CD14-positive monocyte (primary cell): Measurements from ENCODE around the gene RER1. TPM values are rescaled to one million over a fixed set of nuclear protein-coding genes. Genes with fewer than 3 reads are reported as not detected.

Source experiments
- DNase-seq, 3 donors: peaks; one replicate each; pipeline ENCODE4 v3.0.0-alpha.2; 2011 to 2022
- H2AFZ ChIP-seq: 2 replicates; pipeline ENCODE4 v1.6.0; 2012; ENCODE audit warnings: mild to moderate bottlenecking, low read depth, low read length, inconsistent platforms; ENCODE audit not compliant: insufficient read depth, poor library complexity, severe bottlenecking
- H3K27ac ChIP-seq, 2 donors: 1 replicate in 1 of 2; 2 replicates in 1 of 2; pipeline ENCODE4 v1.5.1; 2012 to 2013; ENCODE audit warnings: low read length in 2 of 2, control low read depth in 1 of 2, inconsistent platforms in 1 of 2, low read depth in 1 of 2, mild to moderate bottlenecking in 1 of 2
- H3K27me3 ChIP-seq, 2 donors: one replicate each; pipeline versions ENCODE4 v1.6.0 to v1.6.1; 2011 to 2013; ENCODE audit warnings: low read length in 2 of 2; ENCODE audit not compliant: control insufficient read depth in 2 of 2, insufficient read depth in 2 of 2
- H3K36me3 ChIP-seq, 2 donors: replicated peaks in 1 of 2; 1 replicate in 1 of 2; 2 replicates in 1 of 2; pipeline versions ENCODE4 v1.5.1 to v1.6.1; 2012 to 2013; ENCODE audit warnings: low read length in 2 of 2, control low read depth in 1 of 2, inconsistent platforms in 1 of 2, mild to moderate bottlenecking in 1 of 2; ENCODE audit not compliant: insufficient read depth in 2 of 2, control insufficient read depth in 1 of 2
- H3K4me1 ChIP-seq, 2 donors: 1 replicate in 1 of 2; 2 replicates in 1 of 2; pipeline versions ENCODE4 v1.5.1 to v1.6.1; 2012 to 2013; ENCODE audit warnings: low read length in 2 of 2, control low read depth in 1 of 2, inconsistent platforms in 1 of 2, mild to moderate bottlenecking in 1 of 2, moderate library complexity in 1 of 2; ENCODE audit not compliant: insufficient read depth in 2 of 2, control insufficient read depth in 1 of 2
- H3K4me2 ChIP-seq: replicated peaks from 2 replicates; pipeline ENCODE3; 2012; ENCODE audit warnings: low read length, moderate library complexity, mild to moderate bottlenecking; ENCODE audit not compliant: poor library complexity, severe bottlenecking; ENCODE audit errors: extremely low read depth
- H3K4me3 ChIP-seq, 3 experiments: fragments of 200-600 bp in 1 of 3; sonication (generic) in 1 of 3; replicated peaks in 1 of 3; 1 replicate in 2 of 3; 2 replicates in 1 of 3; pipeline ENCODE4 v1.5.1; 2011 to 2013; ENCODE audit warnings: low read length in 3 of 3, mild to moderate bottlenecking in 3 of 3, control low read depth in 2 of 3, low read depth in 2 of 3, inconsistent platforms in 1 of 3, moderate library complexity in 1 of 3
- H3K79me2 ChIP-seq: 2 replicates; pipeline ENCODE4 v1.6.0; 2012; ENCODE audit warnings: mild to moderate bottlenecking, control low read depth, inconsistent platforms, low read length, moderate library complexity; ENCODE audit not compliant: insufficient read depth
- H3K9ac ChIP-seq: 2 replicates; pipeline ENCODE4 v1.6.0; 2017; ENCODE audit warnings: low read length, mild to moderate bottlenecking; ENCODE audit not compliant: insufficient read depth, poor library complexity, severe bottlenecking
- H3K9me3 ChIP-seq, 2 donors: replicated peaks in 1 of 2; 1 replicate in 1 of 2; 2 replicates in 1 of 2; pipeline versions ENCODE4 v1.5.1 to v1.6.1; 2012 to 2013; ENCODE audit warnings: low read length in 2 of 2, control low read depth in 1 of 2; ENCODE audit not compliant: control insufficient read depth in 1 of 2, insufficient read depth in 1 of 2
- H4K20me1 ChIP-seq: 2 replicates; pipeline ENCODE4 v1.6.0; 2012; ENCODE audit warnings: mild to moderate bottlenecking, low read length, control low read depth, moderate library complexity; ENCODE audit not compliant: insufficient read depth
- H3K27ac Mint-ChIP-seq, 7 donors: one replicate each; pipeline ENCODE4 v1.8.0; 2020; ENCODE audit warnings: mild to moderate bottlenecking in 7 of 7, mixed read lengths in 7 of 7, moderate library complexity in 6 of 7, inconsistent platforms in 2 of 7
- H3K27me3 Mint-ChIP-seq, 3 donors: one replicate each; pipeline ENCODE4 v1.8.0; 2021 to 2022; ENCODE audit warnings: low read depth in 3 of 3, mild to moderate bottlenecking in 3 of 3, mixed read lengths in 3 of 3, moderate library complexity in 3 of 3, inconsistent platforms in 1 of 3
- H3K36me3 Mint-ChIP-seq, 2 donors: one replicate each; pipeline ENCODE4 v1.8.0; 2020; ENCODE audit warnings: mixed read lengths in 2 of 2, inconsistent platforms in 1 of 2, mild to moderate bottlenecking in 1 of 2
- H3K4me1 Mint-ChIP-seq: one replicate; pipeline ENCODE4 v1.8.0; 2020; ENCODE audit warnings: mild to moderate bottlenecking, mixed read lengths
- H3K4me3 Mint-ChIP-seq, 2 donors: one replicate each; pipeline ENCODE4 v1.8.0; 2020; ENCODE audit warnings: mild to moderate bottlenecking in 2 of 2, mixed read lengths in 2 of 2, moderate library complexity in 1 of 2
- H3K9me3 Mint-ChIP-seq, 7 donors: one replicate each; pipeline ENCODE4 v1.8.0; 2020 to 2022; ENCODE audit warnings: mixed read lengths in 7 of 7, mild to moderate bottlenecking in 6 of 7, moderate library complexity in 6 of 7, inconsistent platforms in 2 of 7
- CTCF ChIP-seq: fragments of 200-600 bp; IDR thresholded peaks from one replicate; pipeline ENCODE4 v1.8.0; 2022; ENCODE audit warnings: antibody characterized with exemption, mild to moderate bottlenecking
- WGBS: methylation state at CpG from one replicate; pipeline ENCODE4 v1.1.5; 2013; ENCODE audit warnings: missing lambda C conversion rate; ENCODE audit not compliant: insufficient coverage; 5-methylcytosine and 5-hydroxymethylcytosine counted together
- intact Hi-C, 2 donors: fragments of 100-400 bp; cut with micrococcal nuclease; formaldehyde crosslinking; loops; one replicate each; pipeline versions ENCODE4 v1.15.0 to v1.15.1; 2023
- polyA plus RNA-seq, 3 donors: library from polyadenylated mRNA; depleted of rRNA in 1 of 3; unstranded in 2 of 3; stranded (reverse) in 1 of 3; fragments of 300-500 nt in 2 of 3; fragments of >200 nt in 1 of 3; fragmentation: Illumina TruSeq in 2 of 3; gene quantifications; 1 replicate in 2 of 3; 2 replicates in 1 of 3; pipeline ENCODE4 v1.2.3, GENCODE V29; 2012 to 2021

Gene RER1
- polyA plus RNA-seq, 3 donors: 98.3 to 235 (median 193) TPM

DNA sequence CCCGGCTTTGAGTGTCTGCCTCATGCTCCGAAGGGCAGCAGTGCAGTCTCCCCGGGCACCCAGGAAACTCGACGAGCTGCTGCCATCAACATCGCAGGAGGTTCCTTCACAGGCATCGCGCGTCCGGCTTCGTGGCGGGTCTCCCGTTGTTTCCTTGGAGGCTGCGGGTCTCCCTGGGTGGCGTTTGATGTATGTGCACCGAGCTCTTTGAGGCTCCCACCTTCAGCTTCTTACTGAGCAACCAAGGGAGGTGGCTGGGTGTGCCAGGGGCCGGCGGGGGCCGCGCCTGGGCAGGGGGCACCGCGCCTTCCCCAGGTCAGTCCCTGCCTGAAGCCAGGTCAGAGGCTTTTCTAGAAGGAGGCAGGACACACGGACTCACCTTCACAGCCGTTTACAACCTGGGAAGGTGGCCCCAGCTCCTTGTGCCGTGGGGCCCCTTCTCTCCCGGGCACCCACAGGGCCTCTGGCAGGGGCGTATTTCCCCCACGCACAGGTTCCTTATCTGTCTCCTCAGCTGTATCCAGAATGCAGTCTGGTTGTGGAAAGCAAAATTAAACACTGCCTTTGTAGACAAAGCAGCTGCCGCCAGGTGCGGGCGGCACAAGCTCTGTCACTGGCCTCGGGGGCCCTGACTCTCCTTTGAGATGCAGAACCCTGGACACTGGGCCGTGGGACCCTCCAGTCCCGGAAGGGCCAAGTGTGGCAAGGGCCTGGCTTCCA lies 42.5 kb downstream of the RER1 start:
- Histone ChIP-seq H3K27ac (no peak overlapping the region), H3K4me1 (no peaks in the 10 kb centered on the region), H3K4me2 (no peak overlapping the region), H2AFZ (no peak overlapping the region), H3K79me2 (no peaks in the 10 kb centered on the region), H3K27me3 (no peaks in the 10 kb centered on the region), H3K9me3 (peaks cover 0 to 12% of the 10 kb centered on the region in 2 donors), H3K4me3 (no peak overlapping the region), H3K36me3 (no peaks in the 10 kb centered on the region), H4K20me1 (no peaks in the 10 kb centered on the region), H3K9ac (no peak overlapping the region)
- Mint-ChIP-seq H3K36me3 (no peaks in the 10 kb centered on the region), H3K4me3 (no peak overlapping the region), H3K9me3 (peaks cover 11 to 14% (median 12%) of the 10 kb centered on the region in 7 donors), H3K27me3 (peaks cover 4 to 16% (median 9%) of the 10 kb centered on the region in 3 donors), H3K4me1 (no peaks in the 10 kb centered on the region), H3K27ac (no peak overlapping the region)
- TF ChIP-seq CTCF: no peak
- WGBS: 55% methylated on average over 25 of the region's 34 CpGs
- intact Hi-C loops: no loop called here
- no peak for DNase-seq

DNA sequence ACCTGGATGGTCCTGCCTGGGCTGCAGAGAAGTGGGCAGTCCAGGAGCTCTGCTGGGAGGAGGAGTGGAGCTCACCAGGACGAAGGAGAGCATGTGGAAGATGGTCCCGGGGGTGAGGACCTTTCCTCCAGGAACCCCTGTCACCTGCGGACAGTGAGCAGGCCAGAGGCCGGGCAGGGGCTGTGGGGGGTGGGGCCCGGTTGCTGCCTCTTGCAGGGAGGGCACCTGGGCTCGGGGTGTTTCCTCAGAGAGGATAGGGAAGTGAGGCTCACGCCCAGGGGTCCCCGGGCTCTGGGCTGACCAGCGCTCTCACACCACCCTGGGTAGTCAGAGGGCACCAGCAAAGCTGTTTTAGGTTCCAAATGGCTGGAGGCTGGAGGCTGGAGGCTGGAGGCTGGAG lies 43.5 kb downstream of the RER1 start:
- Mint-ChIP-seq H3K27ac (no peak overlapping the region), H3K4me1 (no peaks in the 10 kb centered on the region), H3K27me3 (peaks cover 2 to 14% (median 9%) of the 10 kb centered on the region in 3 donors), H3K9me3 (peaks cover 1 to 4% (median 4%) of the 10 kb centered on the region in 7 donors), H3K36me3 (no peaks in the 10 kb centered on the region), H3K4me3 (no peak overlapping the region)
- peaks cover 0 to 3% of the 10 kb centered on the region in 2 donors for H3K9me3 ChIP-seq
- no peaks in the 10 kb centered on the region for H3K4me1 ChIP-seq
- H3K4me2 ChIP-seq: no peak overlapping the region
- no peak for DNase-seq
- 70% methylated on average over 4 of the region's 9 CpGs for WGBS
- intact Hi-C loops: no loop called here
- no peaks in the 10 kb centered on the region for H3K36me3 ChIP-seq
- no peak for TF ChIP-seq CTCF
- H3K79me2 ChIP-seq: no peaks in the 10 kb centered on the region
- H3K27me3 ChIP-seq: no peaks in the 10 kb centered on the region
- H3K9ac ChIP-seq: no peak overlapping the region
- H3K4me3 ChIP-seq: no peak overlapping the region
- no peaks in the 10 kb centered on the region for H4K20me1 ChIP-seq
- no peak overlapping the region for H3K27ac ChIP-seq
- no peak overlapping the region for H2AFZ ChIP-seq
